Cardiac muscle cell (in vitro differentiated cells and primary cell): ENCODE results near the gene ADCY3. TPM values are rescaled to one million over a fixed set of nuclear protein-coding genes. Genes with fewer than 3 reads are reported as not detected.

ENCODE experiments used
- DNase-seq, 2 donors: peaks; one replicate each; pipeline versions ENCODE4 v3.0.0 to v3.0.0-alpha.2; 2010 to 2017; ENCODE audit warnings: low read depth in 1 of 2, low spot score in 1 of 2
- H3K27ac ChIP-seq: fragments of 200-600 bp; sonication (generic); 2 replicates; pipeline ENCODE4 v1.5.1; 2016
- H3K27me3 ChIP-seq: fragments of 200-600 bp; sonication (generic); 2 replicates; pipeline ENCODE4 v1.6.0; 2016; ENCODE audit warnings: control low read depth
- H3K36me3 ChIP-seq: fragments of 200-600 bp; sonication (generic); 2 replicates; pipeline ENCODE4 v1.5.1; 2016; ENCODE audit warnings: control low read depth
- H3K4me1 ChIP-seq: fragments of 200-600 bp; sonication (generic); 2 replicates; pipeline ENCODE4 v1.8.1; 2017; ENCODE audit warnings: low read depth, mild to moderate bottlenecking, mixed run types
- H3K4me3 ChIP-seq: fragments of 200-600 bp; sonication (generic); 2 replicates; pipeline ENCODE4 v1.5.1; 2016; ENCODE audit warnings: mild to moderate bottlenecking
- H3K9me3 ChIP-seq: fragments of 200-600 bp; sonication (generic); 2 replicates; pipeline ENCODE4 v1.5.1; 2017; ENCODE audit warnings: low read depth, mild to moderate bottlenecking, control low read depth
- CTCF ChIP-seq: IDR thresholded peaks from 2 replicates; pipeline ENCODE4 v1.5.1; 2012; ENCODE audit warnings: low read depth, mild to moderate bottlenecking, low read length
- polyA plus RNA-seq: library from polyadenylated mRNA; unstranded; fragments of >200 nt; fragmentation: Nextera tagmentation; extraction: Ambion mirVana; gene quantifications from 2 replicates; pipeline ENCODE4 v1.2.1, GENCODE V29; 2016
- total RNA-seq: library from RNA; depleted of rRNA; stranded (reverse); fragments of >200 nt; gene quantifications from 2 replicates; pipeline ENCODE4 v1.2.3, GENCODE V29; 2016

ADCY3 gene
- total and polyA plus RNA-seq, 2 experiments from 2014 or later = 2.3 to 9.2 TPM

DNA sequence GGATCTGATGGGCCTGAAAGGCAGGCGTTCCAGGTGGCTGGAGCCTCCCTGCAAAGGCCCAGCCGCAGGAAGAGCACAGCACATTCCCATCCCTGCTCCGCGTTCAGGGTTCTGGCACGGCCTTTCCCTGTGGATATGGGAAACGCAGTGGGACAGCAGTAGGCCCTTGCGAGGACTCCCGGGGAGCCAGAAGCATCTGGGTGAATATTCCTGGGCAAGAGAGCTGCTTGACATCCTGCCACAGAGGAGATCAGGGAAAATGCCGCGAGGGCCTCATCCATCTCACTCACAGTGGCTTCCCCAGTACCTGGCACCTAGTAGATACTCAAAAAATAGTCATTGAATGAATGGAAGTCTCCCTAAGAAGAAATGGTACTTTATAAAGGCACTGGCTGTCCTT lies 3.1 kb upstream of the ADCY3 start:
- Histone ChIP-seq H3K4me3 (no peak overlapping the region), H3K9me3 (no peaks in the 10 kb centered on the region), H3K4me1 (no peaks in the 10 kb centered on the region), H3K27me3 (peaks cover 32% of the 10 kb centered on the region), H3K36me3 (no peaks in the 10 kb centered on the region), H3K27ac (no peak overlapping the region)
- no peak for TF ChIP-seq CTCF
- DNase-seq = no peak

DNA sequence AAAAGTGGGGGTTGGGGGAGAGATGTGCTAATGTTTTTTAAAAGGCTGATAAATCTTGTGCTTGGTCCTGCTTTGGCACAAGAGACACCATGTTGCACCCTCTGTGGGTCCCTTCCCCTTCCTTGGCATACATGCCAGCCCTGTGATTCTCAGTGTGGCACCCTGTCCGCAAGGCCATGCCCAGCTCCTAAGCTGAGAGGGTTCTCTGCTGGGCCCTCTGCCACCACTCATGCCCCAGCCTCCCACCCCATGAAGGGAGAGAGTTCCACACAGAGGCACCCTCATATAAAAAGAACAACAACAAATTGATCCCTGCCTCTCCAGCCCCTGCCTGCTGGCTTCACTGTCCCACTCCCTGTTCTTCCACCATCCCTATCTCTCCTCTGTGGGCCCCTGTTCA lies 2.5 kb upstream of the ADCY3 start:
- TF ChIP-seq CTCF = no peak
- Histone ChIP-seq H3K4me1 (no peaks in the 10 kb centered on the region), H3K27me3 (peaks cover 36% of the 10 kb centered on the region), H3K4me3 (no peak overlapping the region), H3K27ac (no peak overlapping the region), H3K36me3 (no peaks in the 10 kb centered on the region), H3K9me3 (no peaks in the 10 kb centered on the region)
- no peak for DNase-seq

- peak; percentile 23 for TF ChIP-seq CTCF
- DNase-seq = no peak
- H3K4me3 ChIP-seq = peak overlapping the region; percentile 56
- H3K9me3 ChIP-seq = no peaks in the 10 kb centered on the region
- no peaks in the 10 kb centered on the region for H3K4me1 ChIP-seq
- H3K27ac ChIP-seq = no peak overlapping the region
- no peaks in the 10 kb centered on the region for H3K36me3 ChIP-seq
- peaks cover 36% of the 10 kb centered on the region for H3K27me3 ChIP-seq
Observed at GRCh38 chr2:24920809-24921441, 888 bp upstream of the ADCY3 start.

DNA sequence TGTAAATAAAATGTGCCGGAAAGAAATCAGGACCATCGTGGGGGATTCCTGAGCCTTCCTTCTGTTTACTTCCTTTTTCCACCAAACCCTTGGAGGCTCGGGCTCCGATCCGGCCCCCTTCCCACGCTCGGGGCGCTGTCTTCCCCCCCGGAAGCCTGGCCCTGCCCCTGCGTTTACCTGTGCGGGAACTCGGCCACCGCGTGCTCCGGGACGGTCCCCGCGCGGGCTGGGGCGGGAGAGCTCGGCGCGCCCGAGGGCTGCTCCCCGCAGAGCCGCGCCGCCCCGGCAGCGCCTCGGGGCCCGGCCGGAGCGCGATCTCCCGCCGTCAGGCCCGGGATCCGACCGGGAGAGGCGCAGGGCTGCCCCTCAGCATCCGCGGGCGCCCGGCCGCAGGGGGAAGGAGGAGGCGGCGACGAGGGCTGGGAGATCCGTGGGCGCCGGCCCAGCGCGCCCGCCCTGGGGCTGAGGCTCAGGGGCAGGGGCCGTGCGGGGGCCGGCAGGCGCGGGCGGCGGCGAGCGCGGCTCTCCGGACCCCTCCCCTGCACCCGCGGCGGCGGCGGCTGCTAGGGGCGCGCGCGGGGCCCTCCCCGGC lies 435 bp downstream of the ADCY3 start:
- peak; percentile 40 to 63 for DNase-seq
- TF ChIP-seq CTCF = no peak
- H3K27ac ChIP-seq = no peak overlapping the region
- peak overlapping the region; percentile 56 for H3K4me3 ChIP-seq
- H3K4me1 ChIP-seq = no peaks in the 10 kb centered on the region
- H3K9me3 ChIP-seq = no peaks in the 10 kb centered on the region
- no peaks in the 10 kb centered on the region for H3K36me3 ChIP-seq
- H3K27me3 ChIP-seq = peaks cover 36% of the 10 kb centered on the region

DNA sequence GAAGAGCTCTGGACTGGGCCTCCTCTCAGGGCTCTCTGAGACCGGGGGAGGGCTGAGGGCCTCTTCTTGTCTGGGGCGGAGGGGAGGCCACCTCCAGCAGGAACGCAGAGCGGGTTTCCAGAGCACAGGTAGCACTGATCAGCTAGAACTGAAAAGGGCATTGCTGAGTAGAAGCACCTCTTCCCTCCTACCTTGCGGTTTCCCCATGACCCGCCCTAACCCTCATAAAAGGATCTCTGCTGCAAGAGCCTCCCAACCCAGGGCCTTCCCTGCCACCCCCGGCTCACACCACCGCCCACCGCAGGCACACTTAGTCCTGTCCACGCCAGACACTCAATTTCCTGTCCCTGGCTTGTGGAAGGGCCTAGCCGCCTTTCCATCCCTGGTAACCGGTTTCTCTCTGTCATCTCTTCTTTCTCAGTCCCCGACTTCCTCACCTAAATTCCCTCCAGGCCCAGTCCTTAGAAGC lies 966 bp downstream of the ADCY3 start:
- Histone ChIP-seq H3K36me3 (no peaks in the 10 kb centered on the region), H3K4me3 (peak overlapping the region; percentile 56), H3K27ac (no peak overlapping the region), H3K9me3 (no peaks in the 10 kb centered on the region), H3K27me3 (peaks cover 36% of the 10 kb centered on the region), H3K4me1 (no peaks in the 10 kb centered on the region)
- no peak for TF ChIP-seq CTCF
- peak in 1 of 2 donors; percentile 5 for DNase-seq
